ENCODE results near the gene LRPPRC.
A peak's percentile ranks its signal among the peaks of the same experiment; 100 is the strongest.

- TF ChIP-seq CTCF (IDR thresholded peaks at IDR 0.05; ENCODE audit: low read length) (peak; percentile 42), EZH2 (IDR thresholded peaks at IDR 0.05; ENCODE audit: borderline replicate concordance, low read length) (no peak)
Observed at GRCh38 chr2:43950383-43951008, 45.3 kb downstream of the LRPPRC start.

All from OCI-LY1 (cell line).